Measurements from ENCODE around the gene SLC22A6.

The SLC22A6 gene

GRCh38 chr11:62984451-62984991 lies at the start of gene SLC22A6:
Gene SLC22A6 (minus strand): TSS chr11:62984967. CDS start chr11:62984690, 277 bp downstream.
- no peak for DNase-seq

- no peak for DNase-seq
Observed at GRCh38 chr11:63032457-63032856, 47.7 kb upstream of the SLC22A6 start.

- DNase-seq = peak; percentile 72
Observed at GRCh38 chr11:63023841-63024648, 39.3 kb upstream of the SLC22A6 start.

- no peak for DNase-seq
Observed at GRCh38 chr11:63023222-63023814, 38.6 kb upstream of the SLC22A6 start.

GRCh38 chr11:63022441-63022840 lies 37.7 kb upstream of the SLC22A6 start:
- no peak for DNase-seq

GRCh38 chr11:63020671-63021291 lies 36.0 kb upstream of the SLC22A6 start:
- DNase-seq = peak; percentile 15

- DNase-seq = no peak
Observed at GRCh38 chr11:63019506-63019905, 34.7 kb upstream of the SLC22A6 start.

GRCh38 chr11:63017306-63017974 lies 32.7 kb upstream of the SLC22A6 start:
- peak; percentile 20 for DNase-seq

GRCh38 chr11:63015521-63016215 lies 30.9 kb upstream of the SLC22A6 start, which contains the start of gene SLC22A8:
Gene SLC22A8 (minus strand): TSS chr11:63015841. CDS start chr11:63014958, 883 bp downstream.
- DNase-seq = no peak

GRCh38 chr11:63014408-63015055 lies 29.8 kb upstream of the SLC22A6 start:
- no peak for DNase-seq

GRCh38 chr11:63012839-63013238 lies 28.1 kb upstream of the SLC22A6 start:
- no peak for DNase-seq

- DNase-seq = no peak
Observed at GRCh38 chr11:63012430-63012829, 27.7 kb upstream of the SLC22A6 start.

GRCh38 chr11:63010934-63011439 lies 26.2 kb upstream of the SLC22A6 start:
- DNase-seq = no peak

GRCh38 chr11:63007920-63008319 lies 23.2 kb upstream of the SLC22A6 start:
- DNase-seq = no peak

GRCh38 chr11:63001456-63001855 lies 16.7 kb upstream of the SLC22A6 start:
- DNase-seq = no peak

- no peak for DNase-seq
Observed at GRCh38 chr11:62999649-63000048, 14.9 kb upstream of the SLC22A6 start.

- no peak for DNase-seq
Observed at GRCh38 chr11:62999156-62999555, 14.4 kb upstream of the SLC22A6 start.

GRCh38 chr11:62996271-62996670 lies 11.5 kb upstream of the SLC22A6 start:
- DNase-seq = no peak

- no peak for DNase-seq
Observed at GRCh38 chr11:62994775-62995174, 10.0 kb upstream of the SLC22A6 start.

GRCh38 chr11:62988276-62988675 lies 3.5 kb upstream of the SLC22A6 start:
- DNase-seq = no peak

- no peak for DNase-seq
Observed at GRCh38 chr11:62985041-62985750, 429 bp upstream of the SLC22A6 start.
